Breast epithelium (tissue), 3 donors: ENCODE measurements around the gene GRIP1.

Source experiments
- CTCF ChIP-seq, 3 donors: fragments of 450-650 bp; IDR thresholded peaks; one replicate each; pipeline ENCODE4 v1.5.1; 2016 to 2017; ENCODE audit warnings: antibody characterized with exemption in 3 of 3, mild to moderate bottlenecking in 3 of 3, moderate library complexity in 3 of 3
- POLR2A ChIP-seq: fragments of 450-650 bp; IDR thresholded peaks from one replicate; pipeline ENCODE4 v1.6.1; 2016; ENCODE audit warnings: antibody characterized with exemption, mild to moderate bottlenecking, moderate library complexity
- POLR2AphosphoS5 ChIP-seq, 3 donors: sonication (generic); formaldehyde crosslinking; IDR thresholded peaks; one replicate each; pipeline ENCODE4 v1.6.1; 2017; ENCODE audit warnings: antibody characterized with exemption in 3 of 3

- TF ChIP-seq CTCF (IDR thresholded peaks at IDR 0.05) (no peak), POLR2AphosphoS5 (IDR thresholded peaks at IDR 0.05) (no peak), POLR2A (no peak)
These were observed 273.5 kb downstream of the GRIP1 start for GRCh38 chr12:66405395-66405794.
